GM19467 (cell line): ENCODE data around the gene PCYT2.

Experiments used
- ATAC-seq: cut with Tn5 transposase; IDR thresholded peaks from one replicate; pipeline ENCODE4 v1.9.1; 2021; ENCODE audit warnings: mild to moderate bottlenecking, moderate library complexity; ENCODE audit not compliant: unreplicated experiment

PCYT2 gene

GRCh38 chr17:81858967-81859905 lies 52.0 kb downstream of the PCYT2 start:
- no peak for ATAC-seq

GRCh38 chr17:81858170-81858966 lies 52.8 kb downstream of the PCYT2 start:
- no peak for ATAC-seq

DNA sequence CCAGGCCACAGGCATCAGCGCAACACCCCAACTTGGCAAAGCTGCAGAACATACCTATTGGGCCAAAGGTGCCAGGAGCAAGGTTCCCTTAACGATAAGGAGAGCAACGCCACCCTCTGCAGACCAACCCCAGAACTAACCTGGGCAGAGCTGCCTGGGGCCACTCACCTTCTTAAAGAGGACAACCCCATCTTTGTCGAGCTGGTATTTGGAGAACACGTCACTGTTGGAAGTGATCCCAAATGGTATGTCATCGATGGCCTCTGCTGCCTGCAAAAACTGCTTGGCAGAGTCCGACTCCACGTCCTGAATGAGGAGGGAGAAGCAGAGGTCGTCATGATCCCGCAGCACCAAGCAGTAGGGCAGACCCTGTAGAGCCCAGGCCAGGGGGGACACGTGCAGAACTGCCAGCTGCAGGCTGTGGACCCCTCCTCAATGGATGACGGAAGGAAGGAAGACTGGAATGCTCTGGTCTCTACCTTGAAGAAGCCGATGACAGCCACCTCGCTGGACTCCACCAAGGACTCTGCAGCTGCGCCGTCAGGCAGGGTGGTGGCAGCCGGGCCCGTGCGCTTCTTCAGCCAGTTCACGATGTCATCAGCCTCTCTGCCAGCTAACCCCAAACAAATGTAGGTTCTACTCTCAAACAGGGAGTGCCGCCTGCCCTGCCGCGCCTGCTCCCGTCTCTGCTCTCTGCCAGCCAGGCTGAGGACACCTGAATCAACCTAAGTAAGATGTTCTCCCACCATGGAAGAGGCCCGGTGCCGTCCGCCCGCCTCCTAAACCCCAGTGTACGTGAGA lies 56.0 kb downstream of the PCYT2 start:
- ATAC-seq = no peak

DNA sequence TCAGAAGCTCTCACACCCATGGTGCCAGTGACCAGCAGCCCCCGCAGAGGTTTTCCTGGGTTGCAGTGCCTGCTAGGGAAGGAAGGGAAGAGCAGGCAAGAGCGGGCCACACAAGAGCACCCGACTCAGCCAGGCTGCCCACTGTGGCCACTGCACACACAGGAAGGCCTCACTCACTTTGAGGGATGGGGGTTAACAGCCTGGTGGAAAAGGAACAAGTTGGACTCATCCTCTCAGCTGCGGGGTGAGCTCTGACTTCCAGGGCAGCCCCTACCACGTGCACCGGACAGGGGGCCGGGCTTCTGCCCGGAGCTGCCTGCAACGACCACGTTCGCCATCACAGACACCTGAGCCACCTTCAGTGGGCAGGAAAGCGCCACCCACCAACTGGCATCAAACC lies 59.0 kb downstream of the PCYT2 start:
- no peak for ATAC-seq

DNA sequence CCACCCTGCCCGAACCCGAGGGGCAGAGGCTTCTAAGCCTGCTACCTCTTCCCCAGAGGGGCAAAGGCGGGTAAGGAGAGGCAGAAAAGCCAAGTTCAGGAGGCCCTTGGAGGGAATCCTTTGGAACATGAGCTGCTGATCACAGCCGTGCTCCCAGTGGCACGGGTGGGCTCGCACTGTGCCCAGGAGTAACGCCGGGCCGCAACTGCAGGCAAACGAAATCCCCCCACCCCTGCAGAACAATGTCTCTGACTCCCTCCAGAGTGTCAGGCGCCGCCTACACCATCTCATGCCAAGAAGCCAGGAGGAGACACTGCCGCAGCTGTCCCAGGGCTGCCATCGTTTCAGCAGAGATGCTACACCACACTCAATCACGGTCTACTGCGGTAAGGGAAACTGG lies 59.8 kb downstream of the PCYT2 start:
- ATAC-seq = no peak
